PC-9 (cell line): ENCODE data around the gene SUFU. TPM values are rescaled to one million over a fixed set of nuclear protein-coding genes. Genes with fewer than 3 reads are reported as not detected.

Experiments used
- BruUV-seq: library from RNA; stranded (reverse); fragments of 400-500 nt; replicated peaks from 2 replicates; lab custom pipeline; 2021; lab: Mats Ljungman, UMichigan
- CTCF ChIA-PET: fragments of 300-600 bp; sonication (Branson Sonifier 250); formaldehyde crosslinking; loops from one replicate; lab custom pipeline; 2022; ENCODE audit warnings: antibody characterized with exemption; lab: Charles Lee
- POLR2A ChIA-PET: fragments of 300-600 bp; sonication (Branson Sonifier 250); formaldehyde crosslinking; loops from one replicate; lab custom pipeline; 2022; ENCODE audit warnings: antibody characterized with exemption; ENCODE audit not compliant: unreplicated experiment; lab: Charles Lee
- DNase-seq, 2 experiments: peaks; one replicate each; pipeline versions ENCODE4 v3.0.0 to v3.0.0-alpha.2; 2015 to 2022; ENCODE audit warnings: mixed read lengths in 1 of 2
- H2AFZ ChIP-seq: fragments of 200-600 bp; sonication (generic); 2 replicates; pipeline ENCODE4 v1.8.1; 2017; ENCODE audit warnings: antibody characterized with exemption
- H3F3A ChIP-seq: fragments of 200-600 bp; sonication (generic); 2 replicates; pipeline ENCODE4 v1.8.1; 2017; ENCODE audit warnings: antibody characterized with exemption, mild to moderate bottlenecking, low read depth; ENCODE audit not compliant: insufficient read depth
- H3K27ac ChIP-seq: fragments of 200-600 bp; sonication (generic); 2 replicates; pipeline ENCODE4 v1.6.1; 2016; ENCODE audit warnings: mixed run types
- H3K27me3 ChIP-seq: fragments of 200-600 bp; sonication (generic); 2 replicates; pipeline ENCODE4 v1.6.1; 2016; ENCODE audit warnings: low read depth, mixed run types; ENCODE audit not compliant: insufficient read depth
- H3K36me3 ChIP-seq: fragments of 200-600 bp; sonication (generic); 2 replicates; pipeline ENCODE4 v1.6.1; 2016; ENCODE audit warnings: low read depth, mixed run types
- H3K4me1 ChIP-seq: fragments of 200-600 bp; sonication (generic); replicated peaks from 2 replicates; pipeline ENCODE4 v1.6.1; 2016; ENCODE audit warnings: mixed run types; ENCODE audit not compliant: insufficient read depth
- H3K4me2 ChIP-seq: fragments of 200-600 bp; sonication (generic); 2 replicates; pipeline ENCODE4 v1.6.1; 2017; ENCODE audit warnings: mixed run types
- H3K4me3 ChIP-seq: fragments of 200-600 bp; sonication (generic); 2 replicates; pipeline ENCODE4 v1.6.1; 2016; ENCODE audit warnings: mixed run types
- H3K79me2 ChIP-seq: fragments of 200-600 bp; sonication (generic); 2 replicates; pipeline ENCODE4 v1.6.1; 2017; ENCODE audit warnings: low read depth, mixed run types
- H3K9me2 ChIP-seq: fragments of 200-600 bp; sonication (generic); 2 replicates; pipeline ENCODE4 v1.8.1; 2017; ENCODE audit warnings: mild to moderate bottlenecking; ENCODE audit not compliant: insufficient read depth
- H3K9me3 ChIP-seq: fragments of 200-600 bp; sonication (generic); 2 replicates; pipeline ENCODE4 v1.8.1; 2016; ENCODE audit warnings: low read depth; ENCODE audit not compliant: insufficient read depth
- H4K20me1 ChIP-seq: fragments of 200-600 bp; sonication (generic); 2 replicates; pipeline ENCODE4 v1.8.1; 2017; ENCODE audit not compliant: insufficient read depth
- EZH2 ChIP-seq: fragments of 200-600 bp; sonication (generic); IDR thresholded peaks from 2 replicates; pipeline ENCODE4 v1.8.0; 2017; ENCODE audit warnings: antibody characterized with exemption, low read depth
- intact Hi-C: fragments of 100-400 bp; cut with micrococcal nuclease; formaldehyde crosslinking; loops from one replicate; pipeline ENCODE4 v1.10.0; 2022; ENCODE audit not compliant: unreplicated experiment
- total RNA-seq: library from RNA; stranded (reverse); gene quantifications from 2 replicates; pipeline ENCODE4 v1.2.3, GENCODE V29; 2021
- TF ChIP-seq, protein P1 (sequence below): fragments of 200-600 bp; sonication (generic); conservative IDR thresholded peaks from 2 replicates; pipeline ENCODE4 v1.6.1; 2017; ENCODE audit warnings: mixed run types, antibody characterized with exemption, mild to moderate bottlenecking, moderate library complexity

The SUFU gene
- total RNA-seq, 1 experiment from 2014 or later, result 20.2 TPM

DNA sequence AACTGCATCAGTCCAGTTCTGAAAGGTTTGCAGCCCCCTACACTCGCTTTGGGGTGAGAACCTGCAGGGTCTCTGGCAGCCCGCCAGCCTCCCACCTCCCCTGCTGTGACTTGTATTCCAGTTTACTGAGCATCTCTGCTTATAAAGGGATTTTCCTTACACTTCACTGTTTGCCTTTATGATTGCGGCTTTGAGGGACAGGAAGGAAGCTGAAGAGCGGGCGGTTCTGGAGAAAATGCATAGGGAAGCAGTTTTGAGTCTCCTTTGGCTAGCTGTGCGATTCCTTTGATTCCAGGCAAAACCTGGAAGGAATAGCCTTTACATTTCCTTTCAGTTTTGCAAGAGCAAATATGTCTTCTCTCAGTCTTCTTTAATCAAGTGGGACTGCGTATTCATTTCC is 75.6 kb downstream of the SUFU start:
- CTCF ChIA-PET, result interaction anchor here (0.6 kb wide), 1 partner anchor 14 kb away, joined by 5 read pairs; no protein-coding TSS in a partner anchor

DNA sequence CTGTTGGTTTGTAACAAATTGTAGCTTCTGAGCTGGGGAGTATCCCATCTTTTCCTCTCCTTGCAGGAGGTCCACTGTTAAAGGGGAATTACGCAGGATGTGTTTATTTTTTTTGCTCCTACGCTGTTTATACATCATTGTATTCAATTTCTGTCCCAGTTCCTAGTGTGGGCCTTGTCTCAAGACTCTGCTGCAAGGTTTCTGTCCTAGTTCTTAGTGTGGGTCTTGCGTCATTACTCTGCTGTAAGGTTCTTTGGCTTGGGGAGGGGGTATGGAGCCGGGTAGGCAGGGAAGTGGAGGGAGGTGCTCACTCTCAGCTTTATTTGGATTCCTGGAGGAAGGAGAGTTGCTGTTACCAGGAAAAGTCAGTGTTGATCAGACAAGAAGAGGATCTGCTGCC is 76.5 kb downstream of the SUFU start:
- Histone ChIP-seq H3K36me3 (no peaks in the 10 kb centered on the region), H2AFZ (no peak overlapping the region), H3K4me3 (no peak overlapping the region), H3K4me1 (no peaks in the 10 kb centered on the region), H3F3A (0 out of 2 replicates have a peak, but pooled peaks cover 4% of the 10 kb centered on the region), H3K9me3 (no peaks in the 10 kb centered on the region), H3K27ac (no peak overlapping the region), H3K4me2 (no peak overlapping the region), H4K20me1 (no peaks in the 10 kb centered on the region), H3K79me2 (no peaks in the 10 kb centered on the region), H3K9me2 (no peaks in the 10 kb centered on the region), H3K27me3 (no peaks in the 10 kb centered on the region)
- DNase-seq, result no peak
- ChIA-PET CTCF (no interaction called here), POLR2A (no interaction called here)
- BruUV-seq, result no TSS peak
- TF ChIP-seq EZH2, result no peak
- TF ChIP-seq, protein P1, sequence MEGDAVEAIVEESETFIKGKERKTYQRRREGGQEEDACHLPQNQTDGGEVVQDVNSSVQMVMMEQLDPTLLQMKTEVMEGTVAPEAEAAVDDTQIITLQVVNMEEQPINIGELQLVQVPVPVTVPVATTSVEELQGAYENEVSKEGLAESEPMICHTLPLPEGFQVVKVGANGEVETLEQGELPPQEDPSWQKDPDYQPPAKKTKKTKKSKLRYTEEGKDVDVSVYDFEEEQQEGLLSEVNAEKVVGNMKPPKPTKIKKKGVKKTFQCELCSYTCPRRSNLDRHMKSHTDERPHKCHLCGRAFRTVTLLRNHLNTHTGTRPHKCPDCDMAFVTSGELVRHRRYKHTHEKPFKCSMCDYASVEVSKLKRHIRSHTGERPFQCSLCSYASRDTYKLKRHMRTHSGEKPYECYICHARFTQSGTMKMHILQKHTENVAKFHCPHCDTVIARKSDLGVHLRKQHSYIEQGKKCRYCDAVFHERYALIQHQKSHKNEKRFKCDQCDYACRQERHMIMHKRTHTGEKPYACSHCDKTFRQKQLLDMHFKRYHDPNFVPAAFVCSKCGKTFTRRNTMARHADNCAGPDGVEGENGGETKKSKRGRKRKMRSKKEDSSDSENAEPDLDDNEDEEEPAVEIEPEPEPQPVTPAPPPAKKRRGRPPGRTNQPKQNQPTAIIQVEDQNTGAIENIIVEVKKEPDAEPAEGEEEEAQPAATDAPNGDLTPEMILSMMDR, result no peak
- intact Hi-C loops, result loop anchor here (5.0 to 10.0 kb wide), 3 partner anchors 78 to 415 kb away; partner anchors contain the start of genes ACTR1A, FBXL15 and SUFU

More for the DNA sequence above, 75.6 kb downstream of the SUFU start:
- DNase-seq, result no peak
- H3F3A ChIP-seq, result 0 out of 2 replicates have a peak, but pooled peaks cover 4% of the 10 kb centered on the region
- no peaks in the 10 kb centered on the region for H4K20me1 ChIP-seq
- no peak overlapping the region for H2AFZ ChIP-seq
- BruUV-seq, result no TSS peak
- H3K9me2 ChIP-seq, result no peaks in the 10 kb centered on the region
- H3K79me2 ChIP-seq, result no peaks in the 10 kb centered on the region
- no peaks in the 10 kb centered on the region for H3K4me1 ChIP-seq
- no peaks in the 10 kb centered on the region for H3K9me3 ChIP-seq
- no peaks in the 10 kb centered on the region for H3K27me3 ChIP-seq
- POLR2A ChIA-PET, result interaction anchor here (0.6 to 0.7 kb wide), 2 partner anchors 12 to 45 kb away, joined by 3 read pairs; no protein-coding TSS in a partner anchor
- no peaks in the 10 kb centered on the region for H3K36me3 ChIP-seq
- no peak overlapping the region for H3K4me3 ChIP-seq
- TF ChIP-seq, protein P1, result no peak
- TF ChIP-seq EZH2, result no peak
- intact Hi-C loops, result no loop called here
- no peak overlapping the region for H3K27ac ChIP-seq
- H3K4me2 ChIP-seq, result no peak overlapping the region

DNA sequence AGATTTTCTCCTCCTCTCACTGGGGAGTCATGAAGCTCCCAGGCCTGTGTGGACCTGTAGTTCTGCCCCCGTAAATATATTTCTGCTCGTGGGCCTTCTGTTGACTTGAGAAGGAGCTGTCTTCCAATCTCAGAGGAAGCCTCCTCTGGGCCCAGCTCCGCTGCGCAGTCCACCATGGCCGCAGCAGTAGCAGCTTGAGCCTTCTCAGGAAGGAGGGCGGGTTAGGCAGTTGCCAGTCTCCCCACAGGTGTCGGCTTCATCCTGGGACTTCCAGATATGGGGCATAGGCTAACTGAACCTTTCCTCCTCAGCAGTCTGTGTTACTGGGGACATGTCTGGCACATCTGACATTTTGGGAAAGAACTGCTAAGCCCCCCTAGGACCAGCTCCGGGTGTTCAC is 77.6 kb downstream of the SUFU start:
- H3K4me3 ChIP-seq, result no peak overlapping the region
- BruUV-seq, result no TSS peak
- H3K4me2 ChIP-seq, result no peak overlapping the region
- H3K27me3 ChIP-seq, result no peaks in the 10 kb centered on the region
- POLR2A ChIA-PET, result no interaction called here
- H3F3A ChIP-seq, result 0 out of 2 replicates have a peak, but pooled peaks cover 4% of the 10 kb centered on the region
- no peak for DNase-seq
- H3K79me2 ChIP-seq, result no peaks in the 10 kb centered on the region
- no peaks in the 10 kb centered on the region for H3K4me1 ChIP-seq
- H3K9me2 ChIP-seq, result no peaks in the 10 kb centered on the region
- CTCF ChIA-PET, result no interaction called here
- TF ChIP-seq, protein P1, result no peak
- no peak for TF ChIP-seq EZH2
- no peaks in the 10 kb centered on the region for H3K9me3 ChIP-seq
- H3K27ac ChIP-seq, result no peak overlapping the region
- intact Hi-C loops, result loop anchor here (5.0 to 10.0 kb wide), 3 partner anchors 79 to 417 kb away; partner anchors contain the start of genes ACTR1A, FBXL15 and SUFU
- no peak overlapping the region for H2AFZ ChIP-seq
- no peaks in the 10 kb centered on the region for H3K36me3 ChIP-seq
- H4K20me1 ChIP-seq, result no peaks in the 10 kb centered on the region
